ENCODE measurements around the gene NRARP. TPM values are rescaled to one million over a fixed set of nuclear protein-coding genes. Genes with fewer than 3 reads are reported as not detected.

NRARP gene
- total and polyA plus RNA-seq, 7 donors: 0.73 to 7.5 (median 3.5) TPM

DNA sequence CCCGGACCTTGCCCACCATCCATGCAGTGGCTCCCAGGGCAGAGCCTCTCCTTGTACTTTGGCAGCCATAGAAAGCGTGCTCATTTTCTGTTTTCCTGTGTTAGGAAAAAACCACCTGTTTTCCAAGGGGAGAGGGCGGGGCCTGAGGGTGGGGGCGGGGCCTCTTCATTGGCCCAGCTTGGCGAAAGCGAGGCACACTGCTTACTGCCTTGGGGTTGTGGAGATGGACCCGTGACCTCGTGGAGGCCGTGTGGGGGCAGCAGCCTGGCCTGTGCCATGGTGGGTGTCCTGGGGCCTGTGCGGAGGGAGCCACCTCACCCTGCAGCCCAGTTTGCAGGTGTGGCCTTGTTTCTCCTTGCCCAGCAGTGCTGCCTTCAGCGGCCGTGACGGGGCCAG lies 29.0 kb downstream of the NRARP start:
- H3K4me3 ChIP-seq: no peak overlapping the region
- peaks cover 0 to 10% (median 5%) of the 10 kb centered on the region in 3 donors for H3K27me3 ChIP-seq (ENCODE audit: insufficient read depth in 3 of 3, low read length in 2 of 3)
- TF ChIP-seq, protein P1, sequence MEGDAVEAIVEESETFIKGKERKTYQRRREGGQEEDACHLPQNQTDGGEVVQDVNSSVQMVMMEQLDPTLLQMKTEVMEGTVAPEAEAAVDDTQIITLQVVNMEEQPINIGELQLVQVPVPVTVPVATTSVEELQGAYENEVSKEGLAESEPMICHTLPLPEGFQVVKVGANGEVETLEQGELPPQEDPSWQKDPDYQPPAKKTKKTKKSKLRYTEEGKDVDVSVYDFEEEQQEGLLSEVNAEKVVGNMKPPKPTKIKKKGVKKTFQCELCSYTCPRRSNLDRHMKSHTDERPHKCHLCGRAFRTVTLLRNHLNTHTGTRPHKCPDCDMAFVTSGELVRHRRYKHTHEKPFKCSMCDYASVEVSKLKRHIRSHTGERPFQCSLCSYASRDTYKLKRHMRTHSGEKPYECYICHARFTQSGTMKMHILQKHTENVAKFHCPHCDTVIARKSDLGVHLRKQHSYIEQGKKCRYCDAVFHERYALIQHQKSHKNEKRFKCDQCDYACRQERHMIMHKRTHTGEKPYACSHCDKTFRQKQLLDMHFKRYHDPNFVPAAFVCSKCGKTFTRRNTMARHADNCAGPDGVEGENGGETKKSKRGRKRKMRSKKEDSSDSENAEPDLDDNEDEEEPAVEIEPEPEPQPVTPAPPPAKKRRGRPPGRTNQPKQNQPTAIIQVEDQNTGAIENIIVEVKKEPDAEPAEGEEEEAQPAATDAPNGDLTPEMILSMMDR (IDR thresholded peaks at IDR 0.05): no peak
- intact Hi-C loops (cut with DNase I): no loop called here
- 76 to 91% (median 86%) methylated on average over 13 of the region's 13 CpGs for WGBS, 3 donors
- H3K27ac ChIP-seq: no peak overlapping the region
- H3K4me1 ChIP-seq: peaks cover 33% of the 10 kb centered on the region
- no peak for ATAC-seq
- DNase-seq: no peak
- no peaks in the 10 kb centered on the region for H3K9me3 ChIP-seq
- H3K36me3 ChIP-seq (ENCODE audit: insufficient read depth in 1 of 2, low read depth in 1 of 2): peaks cover 2 to 35% of the 10 kb centered on the region in 2 donors

DNA sequence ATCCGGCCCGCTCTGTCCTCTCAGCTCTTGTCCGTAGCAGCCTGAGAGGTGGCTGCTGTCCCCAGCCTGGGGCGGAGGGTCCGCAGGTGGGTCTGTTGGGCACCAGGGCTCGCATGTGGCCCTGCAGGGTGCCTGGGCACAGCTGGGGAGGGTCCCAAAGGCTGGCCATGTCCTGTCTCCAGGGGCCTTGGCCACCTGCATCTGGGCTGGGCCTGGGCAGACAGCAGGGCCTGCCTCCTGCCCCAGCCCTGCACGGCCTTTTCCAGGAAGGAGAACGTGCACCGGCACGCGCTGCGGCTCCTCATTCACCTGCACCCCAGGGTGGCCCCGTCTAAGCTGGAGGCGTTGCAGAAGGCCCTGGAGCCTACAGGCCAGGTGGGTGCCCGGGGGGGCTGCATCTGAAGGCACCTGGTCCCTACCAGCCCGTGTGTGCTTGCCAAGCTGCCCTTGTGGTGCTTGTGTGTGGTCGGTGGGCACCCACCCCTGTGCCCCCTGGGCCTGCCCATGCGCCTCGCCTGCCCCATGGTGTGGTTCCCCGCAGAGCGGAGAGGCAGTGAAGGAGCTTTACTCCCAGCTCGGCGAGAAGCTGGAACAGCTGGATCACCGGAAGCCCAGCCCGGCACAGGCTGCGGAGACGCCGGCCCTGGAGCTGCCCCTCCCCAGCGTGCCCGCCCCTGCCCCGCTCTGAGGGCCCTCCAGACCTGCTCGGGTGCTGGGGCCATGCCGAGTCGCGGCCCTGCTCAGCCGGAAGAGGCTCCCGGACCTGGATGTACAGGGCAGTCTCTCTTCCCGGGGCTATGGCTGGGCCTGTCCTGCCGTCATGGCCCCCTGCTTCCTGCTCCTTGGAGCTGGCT lies 29.6 kb downstream of the NRARP start:
- peaks cover 38% of the 10 kb centered on the region for H3K4me1 ChIP-seq
- peak; percentile 11 to 51 for DNase-seq
- intact Hi-C loops (cut with DNase I): no loop called here
- H3K27ac ChIP-seq: no peak overlapping the region
- TF ChIP-seq, protein P1 (IDR thresholded peaks at IDR 0.05): no peak
- H3K9me3 ChIP-seq: no peaks in the 10 kb centered on the region
- no peak for ATAC-seq
- peaks cover 0 to 10% (median 4%) of the 10 kb centered on the region in 3 donors for H3K27me3 ChIP-seq (ENCODE audit: insufficient read depth in 3 of 3, low read length in 2 of 3)
- no peak overlapping the region for H3K4me3 ChIP-seq
- 89 to 93% (median 91%) methylated on average over 37 to 39 of the region's 39 CpGs for WGBS, 3 donors
- peaks cover 2 to 40% of the 10 kb centered on the region in 2 donors for H3K36me3 ChIP-seq (ENCODE audit: insufficient read depth in 1 of 2, low read depth in 1 of 2)

GRCh38 chr9:137271696-137272076 lies 30.4 kb downstream of the NRARP start:
- DNase-seq (no peak), ATAC-seq (no peak)
- no peak overlapping the region for H3K27ac ChIP-seq
- TF ChIP-seq, protein P1 (IDR thresholded peaks at IDR 0.05): no peak
- H3K27me3 ChIP-seq (ENCODE audit: insufficient read depth in 3 of 3, low read length in 2 of 3): peaks cover 0 to 8% (median 2%) of the 10 kb centered on the region in 3 donors
- WGBS, 3 donors: 40 to 63% (median 51%) methylated on average over 3 of the region's 3 CpGs
- peaks cover 2 to 47% of the 10 kb centered on the region in 2 donors for H3K36me3 ChIP-seq (ENCODE audit: insufficient read depth in 1 of 2, low read depth in 1 of 2)
- H3K4me1 ChIP-seq: peaks cover 31% of the 10 kb centered on the region
- H3K9me3 ChIP-seq: no peaks in the 10 kb centered on the region
- intact Hi-C loops (cut with DNase I): no loop called here
- no peak overlapping the region for H3K4me3 ChIP-seq

DNA sequence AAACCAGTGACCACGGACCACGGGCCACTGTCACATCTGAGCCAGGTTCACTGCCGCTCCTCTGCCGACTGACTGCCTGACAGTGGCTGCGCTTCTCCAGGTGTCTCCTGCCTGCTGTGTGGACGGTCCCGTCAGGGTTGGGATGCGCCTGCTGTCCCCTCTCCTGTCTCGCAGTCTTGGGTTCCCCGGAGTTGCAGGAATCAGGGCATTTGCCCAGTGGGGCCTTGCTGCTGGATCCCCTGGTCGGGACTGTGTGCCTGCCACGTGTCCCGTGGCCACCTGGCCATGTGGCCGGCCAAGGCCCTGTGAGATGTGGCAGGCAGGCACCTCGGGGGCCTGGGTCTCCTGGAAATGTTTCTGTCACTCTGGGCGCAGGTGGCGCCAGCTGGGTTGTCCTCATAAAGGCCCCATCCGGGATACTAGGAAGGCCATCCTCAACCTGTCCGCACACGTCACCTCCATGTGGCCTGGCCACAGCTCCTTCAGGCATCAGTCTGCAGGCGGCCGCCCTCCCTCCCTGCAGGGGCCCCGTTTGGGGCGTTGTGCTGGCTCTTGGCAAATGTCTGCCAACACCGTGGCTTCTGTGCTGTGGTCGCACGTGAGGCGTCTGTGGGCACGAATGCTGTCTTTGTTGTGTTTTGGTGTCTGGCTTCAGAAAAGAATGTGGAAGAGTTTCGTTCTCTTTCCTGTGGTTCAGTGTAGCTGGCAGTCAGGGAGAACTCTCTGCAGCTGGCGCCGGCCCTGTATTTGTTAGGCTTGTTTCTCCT lies 31.0 kb downstream of the NRARP start:
- Histone ChIP-seq H3K36me3 (ENCODE audit: insufficient read depth in 1 of 2, low read depth in 1 of 2) (peaks cover 2 to 53% of the 10 kb centered on the region in 2 donors), H3K4me1 (peaks cover 25% of the 10 kb centered on the region), H3K27ac (no peak overlapping the region), H3K4me3 (no peak overlapping the region), H3K27me3 (ENCODE audit: insufficient read depth in 3 of 3, low read length in 2 of 3) (peaks cover 0 to 2% (median 2%) of the 10 kb centered on the region in 3 donors), H3K9me3 (no peaks in the 10 kb centered on the region)
- TF ChIP-seq, protein P1 (IDR thresholded peaks at IDR 0.05): no peak
- WGBS, 3 donors: 82 to 91% (median 87%) methylated on average over 32 of the region's 32 CpGs
- DNase-seq: no peak
- ATAC-seq: no peak
- intact Hi-C loops (cut with DNase I): no loop called here
